ENCODE measurements around the gene CPNE5.

- no peak for TF ChIP-seq CTCF (IDR thresholded peaks at IDR 0.05)
- TF ChIP-seq EP300 (IDR thresholded peaks at IDR 0.05): no peak
- no peak for TF ChIP-seq POLR2A (IDR thresholded peaks at IDR 0.05)
Observed at GRCh38 chr6:36717871-36718540, 121.2 kb downstream of the CPNE5 start.
